NCI-H446 treated with DMSO at 0.1 percent for 48 hours (cell line): ENCODE results near the gene STRADA.

ENCODE experiments used
- DNase-seq: peaks from one replicate; lab custom pipeline; 2025; lab: John Stamatoyannopoulos, UW

Gene STRADA, protein sequence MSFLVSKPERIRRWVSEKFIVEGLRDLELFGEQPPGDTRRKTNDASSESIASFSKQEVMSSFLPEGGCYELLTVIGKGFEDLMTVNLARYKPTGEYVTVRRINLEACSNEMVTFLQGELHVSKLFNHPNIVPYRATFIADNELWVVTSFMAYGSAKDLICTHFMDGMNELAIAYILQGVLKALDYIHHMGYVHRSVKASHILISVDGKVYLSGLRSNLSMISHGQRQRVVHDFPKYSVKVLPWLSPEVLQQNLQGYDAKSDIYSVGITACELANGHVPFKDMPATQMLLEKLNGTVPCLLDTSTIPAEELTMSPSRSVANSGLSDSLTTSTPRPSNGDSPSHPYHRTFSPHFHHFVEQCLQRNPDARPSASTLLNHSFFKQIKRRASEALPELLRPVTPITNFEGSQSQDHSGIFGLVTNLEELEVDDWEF

DNA sequence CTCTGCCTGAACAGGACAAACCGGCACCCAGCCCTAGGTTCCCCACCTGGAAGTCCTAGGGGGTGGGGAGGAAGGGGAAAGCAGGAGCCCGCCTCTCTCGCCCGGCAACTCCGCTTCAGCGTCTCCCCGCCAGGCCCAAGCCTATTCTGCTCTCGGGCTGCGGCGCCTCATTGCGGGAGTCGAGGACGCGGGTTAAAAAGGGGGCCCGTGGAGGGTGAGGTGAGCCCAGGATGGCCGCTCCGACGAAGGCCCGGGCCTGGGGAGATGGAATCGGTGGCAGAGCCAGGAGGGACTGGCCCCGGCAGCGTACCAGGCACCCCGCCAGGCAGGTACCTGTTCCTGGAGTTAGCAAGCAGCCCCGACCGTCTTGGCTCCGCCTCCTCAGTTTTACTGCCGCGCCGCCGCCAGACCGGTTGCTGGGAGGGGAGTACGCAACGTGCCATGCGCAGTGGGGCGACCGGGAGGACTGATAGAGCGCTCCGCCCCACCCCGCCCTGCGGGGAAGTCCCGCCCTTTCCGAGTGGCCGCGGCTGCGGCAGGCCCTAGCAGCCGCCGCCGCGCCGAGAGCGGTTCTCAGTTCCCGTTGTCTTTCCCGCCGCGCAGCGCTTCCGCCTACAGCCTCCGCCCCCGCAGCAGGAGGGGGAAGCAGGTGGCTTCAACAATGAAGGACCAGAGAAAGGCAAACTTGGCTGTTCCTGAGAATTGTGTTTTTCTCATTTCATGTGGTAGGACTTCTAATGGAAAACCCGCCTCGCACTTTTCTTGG, at the start of gene STRADA:
Gene STRADA, minus strand, starts transcription at position 392 of the 766 bp plus-strand sequence. CDS start 13,430 bp downstream, outside the sequence.
- DNase-seq: peak; percentile 91

DNA sequence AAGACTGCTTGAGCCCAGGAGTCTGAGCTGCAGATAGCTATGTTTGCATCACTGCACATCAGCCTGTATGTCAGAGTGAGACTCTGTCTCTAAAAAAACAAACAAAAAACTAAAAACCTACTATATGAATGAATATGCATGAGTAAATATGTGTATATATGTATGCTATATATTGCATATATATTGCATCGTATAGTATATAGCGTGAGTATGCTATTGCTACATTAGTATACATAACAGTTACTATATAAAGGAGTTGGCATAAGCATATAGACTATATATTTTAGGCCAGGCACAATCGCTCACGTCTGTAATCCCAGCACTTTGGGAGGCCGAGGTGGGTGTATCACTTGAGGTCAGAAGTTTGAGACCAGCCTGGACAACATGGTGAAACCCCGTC, 48.5 kb upstream of the STRADA start:
- DNase-seq: no peak

DNA sequence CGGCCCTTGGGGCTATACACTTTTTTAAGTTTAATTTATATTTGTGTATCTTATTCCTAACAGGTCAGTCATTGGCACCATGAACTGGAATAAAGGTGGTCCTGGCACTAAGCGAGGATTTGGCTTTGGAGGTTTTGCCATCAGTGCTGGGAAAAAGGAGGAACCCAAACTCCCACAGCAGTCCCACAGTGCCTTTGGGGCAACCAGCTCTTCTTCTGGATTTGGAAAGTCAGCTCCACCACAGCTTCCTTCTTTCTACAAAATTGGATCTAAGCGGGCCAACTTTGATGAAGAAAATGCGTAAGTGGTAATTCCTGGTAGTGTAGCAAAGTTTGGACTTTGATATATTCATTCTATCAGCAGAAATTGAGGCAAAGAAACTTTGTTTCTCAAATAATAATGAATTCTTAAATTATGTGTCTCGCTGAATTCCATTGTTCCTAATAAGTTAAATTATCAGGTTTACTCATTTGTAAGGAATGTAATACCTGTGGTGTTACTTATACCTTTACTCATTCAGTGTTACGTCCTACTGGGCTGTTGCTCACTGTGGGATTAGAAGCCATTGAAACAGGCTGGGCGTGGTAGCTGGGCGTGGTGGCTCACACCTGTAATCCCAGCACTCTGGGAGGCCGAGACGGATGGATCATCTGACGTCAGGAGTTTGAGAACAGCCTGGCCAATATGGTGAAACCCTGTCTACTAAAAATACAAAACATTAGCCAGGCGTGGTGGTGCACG, 45.5 kb upstream of the STRADA start:
- no peak for DNase-seq

DNA sequence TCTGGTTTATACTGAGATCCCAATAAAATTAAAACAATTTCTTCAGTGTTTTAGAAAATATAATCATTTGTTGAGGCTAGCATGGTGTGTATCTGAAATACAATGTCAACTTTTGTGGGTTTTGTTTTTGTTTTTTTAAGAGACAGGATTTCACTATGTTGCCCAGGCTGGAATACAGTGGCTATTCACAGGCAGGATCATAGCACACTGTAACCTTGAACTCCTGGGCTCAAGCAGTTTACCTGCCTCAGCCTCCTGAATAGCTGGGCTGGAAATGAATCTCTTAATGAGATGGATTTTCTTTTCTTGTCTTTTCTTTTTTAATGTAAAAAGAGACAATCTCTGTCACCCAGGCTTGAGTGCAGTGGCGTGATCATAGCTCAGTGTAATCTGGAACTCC, 44.5 kb upstream of the STRADA start:
- no peak for DNase-seq

DNA sequence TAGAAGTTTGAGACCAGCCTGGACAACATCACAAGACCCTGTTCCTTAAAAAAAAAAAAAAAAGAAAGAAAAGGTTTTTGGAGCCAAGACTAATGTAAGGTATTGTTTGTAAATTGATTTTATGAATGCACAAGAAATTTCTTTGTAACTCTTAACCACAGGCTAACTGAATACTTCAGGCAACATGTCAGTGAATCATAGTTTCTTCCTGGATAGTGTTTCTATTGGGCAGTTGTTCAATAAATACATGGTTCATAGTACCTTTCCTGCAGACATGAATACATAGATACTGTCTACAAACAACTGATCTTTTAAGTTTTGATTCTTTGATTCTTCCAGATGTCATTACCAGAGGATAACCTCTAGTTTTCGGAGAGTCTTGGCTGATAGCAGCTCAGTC, 44.0 kb upstream of the STRADA start:
- DNase-seq: no peak

DNA sequence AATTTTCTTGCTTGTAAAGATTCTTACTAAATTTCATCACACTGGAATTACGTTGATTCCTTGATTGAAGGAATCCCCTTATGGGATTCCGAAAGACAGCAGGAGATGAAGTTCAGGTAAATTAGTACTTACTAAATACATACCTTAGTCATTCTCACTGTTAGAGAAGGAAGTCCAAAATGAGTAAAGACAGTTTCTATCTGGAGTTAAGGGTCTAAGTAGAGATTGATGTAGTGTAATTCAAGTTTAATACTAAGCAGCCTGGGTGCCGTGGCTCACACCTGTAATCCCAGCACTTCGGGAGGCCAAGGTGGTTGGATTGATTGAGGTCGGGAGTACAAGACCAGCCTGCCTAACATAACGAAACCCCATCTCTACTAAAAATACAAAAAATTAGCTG, 41.9 kb upstream of the STRADA start:
- DNase-seq: no peak

DNA sequence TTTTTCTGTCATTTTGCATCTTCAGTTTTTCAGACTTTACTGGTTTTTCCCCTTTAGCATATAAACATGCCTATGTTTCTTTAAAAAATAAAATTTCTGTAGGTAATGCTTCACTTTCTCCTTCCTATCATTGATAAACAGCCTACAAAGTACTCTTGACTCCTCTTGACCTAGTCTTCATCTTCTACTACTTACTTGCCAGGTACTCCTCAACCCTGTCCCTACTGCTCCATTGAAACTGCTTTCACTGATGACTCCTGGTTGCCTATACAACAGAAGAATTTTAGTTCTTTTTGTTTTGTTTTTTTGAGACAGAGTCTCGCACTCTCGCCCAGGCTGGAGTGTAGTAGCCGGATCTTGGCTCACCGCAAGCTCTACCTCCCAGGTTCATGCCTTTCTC, 39.3 kb upstream of the STRADA start:
- DNase-seq: no peak

DNA sequence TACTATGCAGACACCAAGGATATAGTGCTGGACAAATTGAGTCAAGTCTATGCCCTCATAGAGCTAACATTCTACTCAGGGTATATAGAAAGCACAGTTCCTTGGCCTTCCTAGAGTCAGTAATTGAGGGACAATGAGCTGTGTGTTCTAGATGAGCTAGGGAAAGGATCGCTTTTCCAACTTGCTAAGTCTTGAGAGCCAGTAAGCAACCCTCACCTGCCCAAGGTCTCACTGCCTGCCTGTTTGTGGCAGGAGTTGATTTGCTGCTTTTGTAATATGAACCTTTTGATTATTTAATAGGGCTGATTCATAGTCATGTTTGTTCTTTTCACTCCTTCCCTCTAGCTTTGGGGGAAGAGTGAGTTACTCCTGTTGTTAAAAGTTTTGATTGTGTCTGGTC, 38.9 kb upstream of the STRADA start:
- no peak for DNase-seq

DNA sequence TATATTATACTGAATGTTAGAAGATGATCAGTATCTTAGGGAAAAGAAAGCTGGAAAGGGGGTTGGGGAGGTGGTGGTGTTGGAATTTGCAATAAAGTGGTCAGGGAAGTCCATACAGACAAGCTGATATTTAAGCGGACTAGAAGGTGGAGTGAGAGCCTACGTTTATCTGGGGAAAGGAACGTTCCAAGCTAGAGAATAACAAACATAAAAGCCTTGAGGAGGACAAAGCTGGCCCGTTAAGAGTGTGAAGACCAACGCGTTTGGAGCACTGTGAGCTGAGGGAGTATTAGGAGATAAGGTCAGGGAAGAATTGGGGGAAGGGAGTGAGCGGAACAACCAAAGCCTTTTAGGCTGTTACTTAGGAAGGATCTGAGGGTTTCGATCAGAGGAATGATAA, 33.8 kb upstream of the STRADA start:
- no peak for DNase-seq

DNA sequence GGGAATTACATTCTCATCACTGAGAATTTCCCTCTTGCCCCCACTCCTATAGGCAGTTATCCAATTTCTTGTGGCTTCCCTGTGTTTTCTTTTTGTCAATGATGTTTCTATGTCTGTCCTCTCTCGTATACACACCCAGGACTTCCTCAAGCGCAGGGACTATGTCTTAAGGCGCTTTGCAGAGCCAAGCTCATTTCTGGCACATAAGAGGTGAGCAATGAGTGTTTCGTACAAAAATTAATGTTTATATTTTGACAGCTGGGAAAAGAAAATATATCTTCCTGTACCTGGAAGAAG, 33.3 kb upstream of the STRADA start:
- no peak for DNase-seq

DNA sequence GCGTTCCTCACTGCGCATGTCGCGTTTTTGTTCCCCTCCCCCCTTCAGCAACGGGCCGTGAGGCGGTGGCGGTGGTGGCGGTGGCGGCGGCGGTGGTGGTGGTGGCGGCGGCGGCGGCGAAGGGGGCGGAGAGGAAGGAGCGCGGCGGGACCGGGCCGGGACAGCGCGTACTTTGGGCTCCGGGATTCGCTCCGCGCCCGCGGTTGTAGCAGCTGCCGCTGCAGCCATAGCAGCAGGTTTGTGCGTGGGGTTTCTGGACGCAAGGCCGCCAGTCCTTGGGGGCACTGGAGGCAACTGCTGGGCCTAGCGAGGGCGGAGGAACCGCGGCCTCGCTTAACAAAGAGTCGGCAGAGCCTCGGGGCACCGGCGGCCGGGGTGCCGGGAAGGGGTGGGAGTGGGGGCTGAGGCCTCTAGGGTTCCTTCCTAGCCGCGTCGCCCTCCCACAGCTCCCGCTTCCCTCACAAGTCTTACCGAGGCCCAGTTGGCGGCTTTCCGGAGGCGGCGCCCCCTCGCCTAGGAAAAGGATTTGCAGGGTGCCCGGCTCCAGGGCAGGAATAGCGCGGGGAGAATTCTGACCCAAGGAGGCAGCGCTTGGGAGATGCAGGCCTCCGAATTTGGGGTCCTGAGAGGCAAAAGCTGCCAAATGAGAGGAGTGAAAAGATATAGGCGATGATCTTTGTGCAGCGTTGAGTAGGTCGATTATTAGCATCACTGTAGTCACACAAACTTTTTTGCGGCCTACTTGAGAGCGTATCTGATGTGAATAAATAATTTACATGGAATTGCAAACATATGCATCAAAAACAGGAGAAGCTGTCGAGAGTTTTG, 32.8 kb upstream of the STRADA start, which contains the start of gene DDX42:
Gene DDX42, plus strand, starts transcription at position 30 of the 828 bp plus-strand sequence. CDS start 12,880 bp downstream, outside the sequence.
- DNase-seq: no peak

DNA sequence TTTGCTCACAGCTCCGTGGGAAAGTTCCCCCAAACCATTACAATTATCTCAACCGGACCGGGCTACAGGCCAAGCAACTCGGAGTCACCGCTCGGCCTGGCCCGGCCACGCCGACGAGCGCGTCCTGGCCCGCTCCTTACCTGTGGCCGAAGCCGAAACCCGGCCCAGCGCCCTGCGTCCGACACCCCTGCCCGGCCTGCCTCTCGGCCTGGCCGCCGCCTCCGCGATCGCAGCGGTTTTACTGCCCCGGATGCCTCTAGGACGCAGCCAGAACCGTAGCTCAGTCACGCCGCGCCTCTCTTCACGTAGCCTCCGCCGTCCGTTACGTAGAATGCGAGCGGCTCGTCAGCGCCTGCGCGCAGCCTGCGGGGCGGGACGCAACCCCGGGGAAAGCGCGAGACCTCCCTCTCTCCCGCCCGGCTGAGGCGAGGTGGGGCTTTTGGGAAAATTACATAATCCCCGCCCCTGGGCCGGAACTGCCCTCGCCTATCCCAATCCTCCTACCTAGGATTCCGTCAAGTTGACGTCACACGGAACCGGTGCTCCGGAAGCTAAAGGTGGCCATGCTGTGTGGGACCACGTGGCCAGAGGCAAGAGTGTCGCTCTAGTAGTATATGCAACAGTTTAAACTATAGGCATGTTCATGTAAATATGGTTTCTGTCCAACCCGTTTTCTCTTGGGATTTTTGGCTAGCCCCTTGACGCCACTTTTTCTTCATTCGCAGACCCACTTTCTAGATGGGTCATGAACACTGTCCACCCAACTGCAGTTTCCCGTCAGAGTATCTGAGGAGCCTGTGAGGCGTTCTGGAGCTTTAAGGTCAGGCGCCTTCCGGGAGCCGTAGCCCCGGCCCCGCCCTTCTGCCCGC, 31.9 kb upstream of the STRADA start, which contains the start of gene CCDC47:
Gene CCDC47, minus strand, starts transcription at position 326 of the 869 bp plus-strand sequence. CDS start 7,422 bp downstream, outside the sequence.
- DNase-seq: peak; percentile 97

DNA sequence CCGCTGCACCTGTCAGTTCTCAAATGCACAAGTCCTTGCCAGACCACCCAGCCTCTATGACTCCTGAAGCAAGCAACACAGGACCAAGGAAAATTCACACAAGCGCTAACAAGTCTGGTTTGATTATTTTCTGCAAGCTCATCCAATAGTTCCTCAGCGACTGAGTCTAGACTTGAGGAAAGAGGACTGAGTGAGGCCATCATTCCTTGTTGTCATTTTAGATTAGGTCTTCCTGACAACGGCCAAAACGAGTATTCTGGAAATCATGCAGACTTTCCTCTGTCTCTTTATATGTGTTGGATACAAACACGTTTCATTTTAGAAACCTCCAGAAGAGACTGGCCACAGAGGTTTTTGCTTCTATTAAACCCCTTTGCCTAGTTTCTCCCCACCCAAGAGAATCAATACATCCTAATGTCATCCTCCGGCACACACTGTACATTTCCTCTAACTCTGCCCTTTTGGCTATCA, 31.2 kb upstream of the STRADA start:
- no peak for DNase-seq

DNA sequence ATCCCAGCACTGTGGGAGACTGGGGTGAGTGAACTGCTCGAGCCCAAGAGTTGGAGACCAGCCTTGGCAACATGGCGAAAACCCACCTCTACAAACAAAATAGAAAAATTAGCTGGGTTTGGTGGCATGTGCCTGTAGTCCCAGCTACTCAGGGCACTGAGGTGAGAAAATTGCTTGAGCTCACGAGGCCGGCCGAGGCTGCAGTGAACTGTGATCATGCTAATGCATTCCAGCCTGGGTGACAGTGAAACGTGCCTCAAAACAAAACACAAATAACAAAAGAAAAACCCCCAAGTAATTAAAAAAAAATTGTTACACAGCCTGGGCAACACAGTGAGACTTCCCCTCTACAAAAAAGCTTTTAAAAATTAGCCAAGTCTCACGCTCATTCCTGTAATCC, 26.8 kb upstream of the STRADA start:
- DNase-seq: no peak

DNA sequence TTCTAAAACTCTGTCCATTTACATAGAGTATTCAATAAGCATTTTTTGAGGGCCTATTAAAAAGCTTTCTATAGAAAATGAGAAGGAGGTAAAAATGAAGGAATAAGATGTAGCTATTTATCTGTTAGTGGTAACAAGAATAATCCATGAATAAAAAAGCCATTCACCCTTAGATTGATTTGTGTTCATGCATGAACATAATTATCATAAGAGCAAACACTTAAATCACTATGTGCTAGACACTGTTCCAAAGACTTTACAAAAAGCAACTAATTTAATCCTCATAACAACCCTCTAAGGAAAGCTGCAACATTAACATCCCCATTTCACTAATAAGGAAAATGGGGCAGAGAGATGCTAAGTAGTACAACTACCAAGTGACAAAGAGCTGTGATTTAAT, 25.2 kb upstream of the STRADA start:
- DNase-seq: no peak

DNA sequence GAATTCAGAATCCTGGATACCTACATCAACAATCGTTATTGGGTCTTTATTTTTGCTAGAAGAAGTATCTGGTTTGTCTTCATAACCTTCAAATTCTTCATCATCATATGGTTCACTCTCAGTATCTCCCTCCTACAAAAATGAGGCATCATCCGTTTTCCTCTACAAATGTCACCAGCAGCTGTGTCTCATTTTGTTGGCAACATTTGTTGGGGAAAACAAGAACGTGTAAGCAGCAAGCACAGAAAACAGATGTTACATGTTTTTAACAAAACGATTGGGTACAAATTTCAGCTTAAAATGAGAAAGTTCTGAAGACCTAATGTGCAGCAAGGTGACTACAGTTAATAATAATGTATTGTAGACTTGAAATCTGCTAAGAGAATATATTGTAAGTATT, 23.1 kb upstream of the STRADA start:
- no peak for DNase-seq

DNA sequence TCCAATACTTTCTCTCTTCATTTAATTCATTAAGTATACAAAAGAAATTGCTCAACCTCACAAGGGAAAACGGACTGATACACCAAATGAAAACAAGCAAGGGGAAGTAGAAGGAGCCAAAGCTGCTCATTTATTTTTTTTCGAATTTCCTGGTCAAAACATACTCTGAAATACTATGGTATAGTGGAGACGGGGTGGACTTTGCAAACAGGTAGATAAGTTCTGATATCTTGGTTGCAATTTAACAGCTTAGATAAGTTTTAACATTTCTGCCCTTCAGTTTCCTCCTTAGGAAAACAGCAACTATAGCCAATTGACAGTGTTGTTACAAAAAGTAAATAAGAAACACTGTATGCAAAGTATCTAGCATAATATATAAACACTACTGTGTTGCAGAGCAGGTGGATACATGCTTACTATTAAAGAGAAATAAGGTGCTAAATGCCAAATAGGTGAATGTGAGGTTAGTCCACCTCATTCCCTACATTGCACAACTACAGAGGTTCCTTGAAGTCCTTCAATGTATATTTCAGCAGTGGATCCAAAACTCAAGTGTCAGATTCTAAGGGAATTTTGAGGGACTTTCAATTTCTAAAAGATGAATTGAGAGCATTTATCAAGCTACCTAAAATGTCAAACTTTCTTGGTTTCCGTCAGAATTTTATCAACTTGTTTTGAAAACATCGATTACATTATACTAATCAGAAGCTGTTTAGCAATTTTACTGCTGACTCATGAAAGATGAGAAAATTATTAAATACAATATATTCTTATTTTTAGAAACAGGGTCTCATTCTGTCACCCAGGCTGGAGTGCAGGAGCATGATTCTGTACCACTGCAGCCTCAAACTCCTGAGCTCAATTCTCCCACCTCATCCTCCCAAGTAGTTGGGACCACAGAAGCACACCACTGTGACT, 20.8 kb upstream of the STRADA start:
- no peak for DNase-seq

DNA sequence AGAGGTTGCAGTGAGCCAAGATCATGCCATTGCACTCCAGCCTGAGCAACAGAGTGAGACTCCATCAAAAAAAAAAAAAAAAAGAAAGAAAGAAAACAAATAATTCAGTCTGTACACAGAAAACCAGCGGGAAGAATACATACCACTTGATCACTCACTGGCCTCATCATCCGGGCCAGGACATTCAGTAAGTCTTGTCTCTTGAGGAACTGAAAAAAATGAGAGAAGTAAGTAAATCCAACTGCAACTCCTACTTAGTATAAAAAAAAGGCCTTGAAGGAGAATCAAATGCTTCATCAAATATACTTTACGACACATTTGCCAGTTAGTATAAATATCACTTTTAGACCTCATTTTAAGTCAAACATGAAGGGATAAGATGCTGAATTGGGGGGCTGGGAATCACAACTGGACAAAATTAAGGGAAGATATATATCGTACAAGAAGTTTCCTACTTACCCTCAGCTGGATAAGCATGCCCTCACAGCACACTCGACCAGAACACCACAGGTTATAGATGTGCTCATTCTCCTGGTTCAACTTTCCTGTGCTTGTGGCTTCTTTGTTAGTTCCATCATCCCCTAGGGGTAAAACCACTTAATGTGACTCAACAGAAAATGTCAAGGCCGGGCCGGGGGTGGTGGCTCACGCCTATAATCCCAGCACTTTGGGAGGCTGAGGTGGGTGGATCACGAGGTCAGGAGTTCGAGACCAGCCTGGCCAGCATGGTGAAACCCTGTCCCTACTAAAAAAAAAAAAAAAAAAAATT, 19.4 kb upstream of the STRADA start:
- no peak for DNase-seq

DNA sequence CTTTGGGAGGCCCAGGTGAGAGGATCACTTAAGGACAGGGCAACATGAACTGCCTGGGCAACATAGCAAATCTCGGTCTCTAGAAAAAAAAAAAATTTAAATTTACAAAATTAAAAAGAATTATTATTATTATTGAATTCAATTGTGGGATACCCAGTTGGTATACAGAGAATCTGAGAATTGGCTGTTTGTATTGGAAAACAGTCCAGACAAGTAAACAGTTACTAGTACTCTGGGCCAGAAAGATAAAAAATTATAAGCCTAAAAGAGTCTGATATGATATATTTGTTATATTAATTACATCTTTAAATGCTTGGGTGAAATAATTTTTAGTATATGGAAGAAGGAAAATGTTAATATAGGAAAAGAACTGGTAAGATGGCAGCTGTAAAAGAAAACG, 16.8 kb upstream of the STRADA start:
- DNase-seq: no peak
